ENCODE results near the gene ITPRIP.
A peak's percentile ranks its signal among the peaks of the same experiment; 100 is the strongest.

The ITPRIP gene

DNA sequence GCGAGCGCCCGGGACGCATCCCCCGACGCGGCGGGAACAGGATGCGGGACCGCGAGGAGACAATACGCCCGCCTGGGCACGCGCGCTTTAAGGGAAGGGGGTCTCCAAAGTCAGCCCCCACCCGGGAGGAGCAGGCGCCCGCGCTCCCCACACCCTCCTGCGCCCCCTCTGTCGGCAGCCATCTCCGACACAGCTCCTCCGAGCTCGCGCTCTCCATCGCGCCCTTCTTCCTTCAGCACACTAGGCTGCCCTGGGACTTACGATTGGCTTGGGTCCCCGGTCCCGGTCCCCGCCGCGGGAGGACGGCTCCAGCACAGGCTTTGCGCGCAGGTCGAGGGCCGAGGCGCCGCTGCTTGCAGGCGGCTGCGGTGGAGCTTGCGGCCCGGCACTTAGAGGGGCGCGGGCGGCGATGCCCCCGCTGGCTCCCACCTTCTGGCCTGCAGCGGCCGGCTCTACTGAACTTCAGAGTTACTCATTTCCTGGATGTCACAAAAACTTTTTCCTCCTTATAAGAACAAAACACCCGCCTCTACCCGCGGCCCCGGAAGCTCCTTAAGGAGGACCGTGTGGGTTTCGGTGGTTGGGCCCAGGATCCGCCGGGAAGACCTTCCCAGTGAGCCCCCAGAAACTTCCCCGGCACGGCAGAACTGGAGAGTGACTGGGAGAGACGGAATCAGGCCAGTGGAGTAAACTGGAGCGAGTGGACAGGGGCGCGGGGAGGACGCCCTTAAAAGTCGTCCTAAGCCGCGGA, at the start of gene ITPRIP:
Gene ITPRIP, minus strand, starts transcription at position 481 of the 751 bp plus-strand sequence. CDS start 22,414 bp downstream, outside the sequence.
- DNase-seq: peak; percentile 21

GRCh38 chr10:104387130-104387888, 49.0 kb upstream of the ITPRIP start:
- no peak for DNase-seq

DNA sequence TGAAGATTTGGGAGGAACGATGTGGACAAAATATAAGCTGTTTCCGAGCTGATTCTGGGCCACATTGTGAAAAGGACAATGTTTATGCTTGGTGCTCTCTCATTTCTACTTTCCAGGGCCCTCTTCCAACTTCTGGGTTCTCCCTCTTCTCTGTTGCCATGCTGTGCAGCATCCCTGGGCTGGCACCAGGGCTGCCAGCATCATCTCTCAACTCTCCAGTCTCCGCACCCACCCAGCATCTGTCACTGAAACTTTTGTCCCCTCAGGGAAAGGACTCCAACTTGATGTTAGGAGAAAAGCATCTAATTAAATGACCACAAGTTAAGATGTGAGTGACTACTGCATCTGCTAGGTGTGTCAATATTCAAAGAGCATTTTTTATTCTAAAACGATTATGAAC, 42.1 kb upstream of the ITPRIP start:
- DNase-seq: no peak

DNA sequence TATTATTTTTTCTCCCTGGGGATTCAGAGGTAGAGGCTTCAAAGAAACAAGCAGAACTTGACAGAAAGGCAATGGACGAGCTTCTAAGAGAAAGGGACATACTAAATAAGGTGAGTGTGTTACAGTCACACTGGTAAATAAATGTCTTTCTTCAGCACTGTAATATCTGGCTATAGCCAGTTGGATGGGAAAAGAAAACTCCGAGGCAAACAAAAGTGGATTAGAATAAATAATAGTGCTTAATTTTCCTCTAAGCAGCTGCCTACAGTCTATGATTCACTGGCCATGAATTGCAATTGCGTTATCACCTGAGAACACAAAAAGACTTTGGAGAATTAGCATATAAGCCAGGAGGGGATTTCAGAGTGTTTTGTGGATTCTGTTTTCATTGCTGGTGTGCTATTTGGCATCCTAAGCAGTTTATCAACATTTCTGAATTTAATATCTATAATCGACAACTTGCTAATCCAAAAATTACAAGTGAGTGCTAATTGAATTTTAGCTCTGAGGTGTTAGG, 38.6 kb upstream of the ITPRIP start:
- no peak for DNase-seq

- DNase-seq: no peak
Observed at GRCh38 chr10:104374591-104374990, 36.3 kb upstream of the ITPRIP start.

DNA sequence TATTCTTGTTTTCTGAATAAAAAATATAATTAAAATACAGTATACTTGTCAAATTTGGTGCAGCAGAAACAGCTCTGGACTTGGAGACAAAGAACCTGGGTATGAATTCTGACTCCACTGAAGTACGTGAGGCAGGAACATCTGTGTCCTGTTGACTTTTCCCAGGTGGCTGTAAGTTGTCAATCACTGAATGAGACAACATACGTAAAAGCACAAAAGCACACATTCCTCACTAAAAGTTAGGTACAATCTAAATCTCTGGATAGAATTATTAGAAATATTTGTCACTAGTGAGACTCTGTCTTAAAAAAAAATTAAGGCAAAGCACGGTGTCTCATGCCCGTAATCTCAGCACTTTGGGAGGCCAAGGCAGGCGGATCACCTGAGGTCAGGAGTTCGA, 33.5 kb upstream of the ITPRIP start:
- no peak for DNase-seq

- no peak for DNase-seq
Observed at GRCh38 chr10:104368381-104368780, 30.1 kb upstream of the ITPRIP start.

DNA sequence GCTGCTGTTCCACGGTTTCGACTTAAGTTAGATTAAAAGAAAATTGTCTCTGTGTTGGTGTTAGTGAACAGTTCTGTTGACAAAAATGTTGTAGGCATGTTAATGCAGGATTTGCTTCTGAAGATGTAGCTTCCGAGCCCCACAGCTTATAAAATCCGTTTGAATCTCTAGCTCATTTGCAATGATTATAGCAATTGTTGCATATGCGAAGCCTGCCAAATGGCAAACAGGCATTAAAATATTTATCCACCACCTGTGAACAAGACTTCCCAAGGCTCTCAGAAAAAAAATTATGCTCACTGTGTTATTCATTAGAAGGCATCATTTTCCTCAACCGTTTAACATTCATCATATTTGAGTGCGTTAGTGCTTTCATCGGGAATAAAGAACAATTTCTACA, 29.6 kb upstream of the ITPRIP start:
- DNase-seq: no peak

GRCh38 chr10:104359811-104360210, 21.5 kb upstream of the ITPRIP start:
- no peak for DNase-seq

- DNase-seq: peak; percentile 87
Observed at GRCh38 chr10:104353325-104354048, 15.2 kb upstream of the ITPRIP start, which contains the start of gene CFAP58. Gene CFAP58, plus strand, starts transcription at chr10:104353833. Its CDS starts 65 bp downstream, at chr10:104353898.

DNA sequence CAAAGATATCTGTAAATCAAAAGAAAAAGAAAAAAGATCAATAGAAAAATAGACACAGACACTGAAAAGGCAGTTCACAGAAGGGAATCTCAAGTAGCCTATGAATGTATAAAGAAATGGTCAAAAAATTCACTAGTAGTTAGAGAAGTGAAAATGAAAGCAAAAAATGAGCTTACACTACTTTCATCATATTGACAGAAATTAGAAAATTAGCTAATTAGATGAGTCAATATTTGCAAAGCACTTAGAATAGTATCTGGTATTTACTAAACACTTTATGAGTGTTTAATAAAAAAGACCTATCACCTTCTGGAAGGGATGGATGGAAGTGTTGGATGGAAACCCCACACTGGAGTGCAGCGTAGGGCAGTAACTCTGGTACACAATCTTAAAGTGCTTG, 13.7 kb upstream of the ITPRIP start:
- DNase-seq: no peak

GRCh38 chr10:104351061-104351702, 12.9 kb upstream of the ITPRIP start:
- no peak for DNase-seq

DNA sequence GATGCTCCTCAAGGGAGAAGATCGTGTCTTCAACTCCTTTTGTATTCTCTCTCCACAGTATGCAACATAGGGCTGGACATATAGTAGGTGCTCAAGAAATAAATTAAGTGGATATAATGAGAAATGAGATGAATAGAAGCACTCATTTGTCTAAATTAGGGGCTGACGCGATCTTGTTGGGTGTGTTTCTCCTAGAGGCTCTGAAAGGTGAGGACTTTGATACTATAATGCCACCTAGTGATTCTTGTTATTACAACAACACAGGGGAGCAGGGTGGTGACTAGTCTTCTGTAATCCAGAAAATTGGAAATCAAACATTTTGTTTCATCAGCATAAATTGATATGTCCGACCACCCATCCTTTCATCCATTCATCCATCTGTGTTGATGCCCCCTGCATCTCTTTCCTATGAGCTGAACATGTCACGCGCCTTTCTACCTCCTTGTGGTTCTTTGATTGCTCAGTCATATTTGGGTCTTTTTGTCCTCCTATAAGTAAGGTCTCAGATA, 11.9 kb upstream of the ITPRIP start:
- DNase-seq: peak; percentile 59

GRCh38 chr10:104349623-104350126, 11.4 kb upstream of the ITPRIP start:
- DNase-seq: no peak

GRCh38 chr10:104348601-104349000, 10.3 kb upstream of the ITPRIP start:
- no peak for DNase-seq

GRCh38 chr10:104347295-104348045, 9.2 kb upstream of the ITPRIP start:
- no peak for DNase-seq

DNA sequence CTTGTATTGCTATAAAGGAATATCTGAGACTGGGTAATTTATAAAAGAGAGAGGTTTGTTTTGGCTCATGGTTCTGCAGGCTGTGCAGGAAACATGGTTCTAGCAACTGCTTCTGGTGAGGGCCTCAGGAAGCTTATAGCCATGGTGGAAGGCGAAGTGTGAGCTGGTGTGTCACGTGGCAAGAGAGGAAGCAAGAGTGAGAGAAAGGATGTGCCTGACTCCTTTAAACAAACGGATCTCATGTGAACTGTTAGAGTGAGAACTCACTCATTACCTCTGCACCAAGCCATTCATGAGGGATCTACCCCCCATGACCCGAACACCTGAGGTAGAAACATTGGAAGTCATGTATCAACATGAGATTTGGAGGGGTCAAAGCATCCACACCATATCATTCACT, 7.7 kb upstream of the ITPRIP start:
- no peak for DNase-seq

DNA sequence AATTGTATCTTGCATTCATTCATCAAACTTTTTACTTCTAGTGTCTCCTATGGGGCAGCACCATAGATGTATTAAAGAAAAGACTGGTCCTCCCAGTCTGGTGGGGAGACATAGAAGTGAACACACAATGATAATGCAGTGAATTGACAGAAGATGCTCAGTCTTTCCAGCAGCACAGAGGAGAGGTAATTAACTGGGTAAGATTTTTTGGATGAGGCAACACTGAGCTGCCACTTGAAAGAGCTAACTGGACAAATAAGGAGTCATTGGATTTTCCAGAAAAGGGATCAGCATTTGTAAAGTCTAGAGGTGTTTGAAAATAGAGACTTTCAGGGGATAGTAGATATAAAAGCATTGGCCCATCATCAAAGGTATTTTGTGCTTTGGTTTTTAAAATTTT, 7.2 kb upstream of the ITPRIP start:
- DNase-seq: no peak

DNA sequence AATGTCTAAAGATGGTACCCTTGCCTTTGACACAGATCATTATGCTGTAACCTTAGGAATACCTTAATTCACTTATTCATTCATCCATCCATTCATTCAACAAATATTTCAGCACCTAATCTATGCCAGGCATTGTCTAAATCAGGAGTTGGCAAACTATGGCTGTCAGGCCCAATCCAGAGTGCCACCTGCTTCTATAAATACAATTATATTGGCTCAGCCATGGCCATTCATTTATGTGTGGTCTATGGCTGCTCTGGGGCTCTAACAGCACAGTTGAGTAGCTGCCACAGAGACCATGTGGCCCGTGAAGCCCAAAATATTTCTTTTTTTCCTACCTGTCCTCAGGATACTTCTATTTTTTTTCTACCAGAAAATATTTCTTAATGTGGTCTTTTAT, 6.0 kb upstream of the ITPRIP start:
- DNase-seq: no peak

GRCh38 chr10:104342941-104343411, 4.7 kb upstream of the ITPRIP start:
- DNase-seq: no peak

DNA sequence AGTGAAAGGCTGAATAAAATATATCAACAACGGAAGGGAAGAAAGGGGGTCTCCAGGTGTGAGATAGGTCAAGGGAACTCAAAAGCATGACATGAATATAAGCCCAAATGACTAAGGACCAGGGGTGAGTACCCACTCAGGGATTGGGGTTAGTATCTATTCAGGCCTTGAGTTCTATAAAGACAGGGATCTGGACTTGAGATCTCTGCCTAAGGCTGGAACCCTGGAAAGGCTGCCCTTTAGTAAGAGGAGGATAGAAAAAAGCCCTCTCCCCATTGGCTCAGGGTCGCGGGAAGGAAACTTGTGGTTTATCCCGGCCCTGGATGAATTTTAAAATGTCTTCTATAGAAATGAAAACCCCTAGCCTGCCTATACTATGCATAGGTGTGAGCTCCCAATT, 2.4 kb upstream of the ITPRIP start:
- DNase-seq: no peak
